Suprapubic skin (tissue), 3 donors: ENCODE results near the gene KIZ.

ENCODE experiments used
- CTCF ChIP-seq, 2 donors: fragments of 200-600 bp in 1 of 2; fragments of 450-650 bp in 1 of 2; sonication (generic) in 1 of 2; IDR thresholded peaks; one replicate each; pipeline ENCODE4 v1.5.1; 2016 to 2019; ENCODE audit warnings: antibody characterized with exemption in 2 of 2, mild to moderate bottlenecking in 1 of 2, moderate library complexity in 1 of 2
- POLR2A ChIP-seq, 2 donors: fragments of 450-650 bp; IDR thresholded peaks; one replicate each; pipeline ENCODE4 v1.6.1; 2017; ENCODE audit warnings: antibody characterized with exemption in 2 of 2, mild to moderate bottlenecking in 2 of 2, moderate library complexity in 2 of 2

GRCh38 chr20:21224217-21224616 is 98.3 kb downstream of the KIZ start:
- TF ChIP-seq CTCF (IDR thresholded peaks at IDR 0.05) (no peak), POLR2A (IDR thresholded peaks at IDR 0.05) (no peak)
